Measurements from ENCODE around the gene KCNE5. TPM values are rescaled to one million over a fixed set of nuclear protein-coding genes. Genes with fewer than 3 reads are reported as not detected.

KCNE5 gene
- not detected in 2 replicates for total RNA-seq

GRCh38 chrX:109624641-109625616, at the start of gene KCNE5:
TSS of gene KCNE5 (minus strand) at chrX:109625172. CDS start at chrX:109625020, 152 bp downstream.

Other genes with a start within 250 kb of the KCNE5 start
- not detected in 2 replicates for gene GUCY2F, start 143.1 kb downstream of the KCNE5 start, total RNA-seq
- 7.1 and 8.1 TPM in 2 replicates for gene NXT2, start 88.3 kb downstream of the KCNE5 start, total RNA-seq
- gene ACSL4, start 108.1 kb upstream of the KCNE5 start, total RNA-seq = 108 and 112 TPM in 2 replicates